M059J (cell line): ENCODE measurements around the gene MAP1B. TPM values are rescaled to one million over a fixed set of nuclear protein-coding genes. Genes with fewer than 3 reads are reported as not detected.

Experiments used
- DNase-seq: peaks from one replicate; pipeline ENCODE4 v3.0.0-alpha.2; 2012; ENCODE audit warnings: low read depth
- total RNA-seq: library from RNA; depleted of rRNA; stranded (reverse); fragments of >200 nt; shearing (Covaris generic); gene quantifications from 2 replicates; pipeline ENCODE4 v1.2.3, GENCODE V29; 2014

Gene MAP1B
- total RNA-seq, 1 experiment from 2014 or later: 200 TPM

DNA sequence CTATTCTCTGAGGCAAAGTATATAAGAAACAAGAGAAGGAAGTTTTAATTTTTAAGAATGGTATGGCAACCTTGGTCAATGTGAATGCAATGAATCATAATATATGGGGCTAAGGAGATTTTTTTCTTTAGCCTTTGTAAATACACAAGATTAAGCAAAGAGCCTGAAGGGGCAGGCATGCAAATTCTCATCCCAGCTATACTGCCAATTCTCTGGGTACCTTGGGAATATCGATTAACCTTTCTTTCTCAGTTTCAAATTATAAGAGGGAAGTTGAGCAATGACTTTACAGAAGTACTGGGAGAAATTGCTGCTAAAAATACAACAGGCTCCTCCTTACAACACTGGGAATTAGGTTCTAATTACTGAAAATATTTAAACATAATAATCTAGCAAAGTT is 115.2 kb downstream of the MAP1B start:
- DNase-seq: no peak

DNA sequence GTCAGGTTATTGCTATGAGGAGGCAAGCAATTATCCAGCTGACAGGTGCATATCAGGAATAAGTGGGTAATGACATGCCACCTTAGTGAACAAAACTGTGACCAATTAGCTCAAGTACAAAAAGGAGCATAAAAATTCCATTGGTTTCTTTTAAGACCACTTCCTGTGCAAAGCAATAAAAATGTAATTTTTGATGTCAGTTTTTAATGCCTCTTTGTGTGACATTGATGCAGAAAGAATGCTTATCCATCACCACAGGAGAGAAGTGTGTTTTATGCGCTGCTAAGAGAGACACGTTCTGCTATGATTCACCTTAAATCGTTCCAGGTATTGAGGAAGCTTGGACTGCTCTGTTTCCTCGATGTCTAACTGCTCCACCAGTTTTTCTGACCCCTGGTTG is 116.1 kb downstream of the MAP1B start:
- DNase-seq: no peak

DNA sequence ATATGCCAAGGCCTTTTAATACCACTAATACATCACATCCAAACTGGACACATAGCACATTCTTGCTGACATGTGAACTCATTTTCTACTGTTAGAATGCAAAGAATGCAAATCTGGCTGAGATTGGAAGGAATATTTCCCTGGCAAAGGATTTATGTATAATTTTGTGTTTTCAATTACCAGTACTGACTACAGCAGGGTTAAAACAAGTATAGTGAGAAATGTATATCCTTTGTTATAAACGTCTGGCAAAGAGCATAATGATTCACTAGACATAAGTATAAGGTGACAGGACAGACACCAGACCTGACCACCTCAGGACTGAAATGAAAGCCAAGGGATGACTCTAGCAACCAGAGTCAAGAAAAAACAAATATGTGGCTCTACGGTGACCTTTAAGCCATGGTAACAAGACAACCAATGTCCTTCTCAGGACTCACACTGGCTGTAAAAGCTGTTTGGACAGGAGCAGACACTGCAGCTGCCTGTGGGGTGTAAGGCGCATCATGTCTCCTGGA is 117.7 kb downstream of the MAP1B start:
- peak; percentile 42 for DNase-seq

DNA sequence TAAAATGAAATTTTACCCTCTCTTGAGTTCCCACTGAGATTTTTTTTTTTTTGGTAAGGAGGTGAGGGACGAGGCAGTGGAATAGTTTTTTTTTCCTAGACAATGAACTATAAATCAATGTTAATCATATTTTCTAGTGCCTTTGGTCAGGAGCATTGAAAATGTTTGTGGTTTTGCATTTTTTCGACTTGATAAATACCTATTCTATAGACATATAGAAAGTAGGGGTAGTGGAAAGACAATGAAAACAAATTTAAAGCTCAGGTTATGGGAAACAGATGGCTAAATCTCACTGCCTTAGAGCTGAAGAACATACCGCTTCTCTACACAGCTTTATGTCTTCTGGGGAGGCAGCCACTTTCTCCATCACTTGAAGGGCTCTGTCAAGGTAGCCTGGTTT is 118.5 kb downstream of the MAP1B start:
- no peak for DNase-seq

DNA sequence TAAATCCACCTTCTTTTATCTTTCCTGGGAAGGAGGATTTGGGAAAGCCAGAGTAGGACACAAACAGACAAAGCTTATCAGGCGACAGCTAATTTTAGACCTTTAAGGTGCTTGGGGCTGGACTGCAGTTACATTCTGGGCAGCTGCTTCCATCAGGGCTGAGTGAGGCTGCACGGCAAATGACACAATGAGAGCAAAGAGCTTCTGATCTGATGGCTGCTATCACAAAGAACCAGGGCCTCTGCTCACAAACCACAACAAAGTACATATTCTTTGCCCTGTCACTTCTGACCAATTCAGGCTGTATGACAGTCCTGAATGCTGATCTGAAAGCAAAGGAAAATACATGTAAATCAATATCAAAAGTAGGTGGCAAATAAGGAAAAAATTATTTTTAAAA is 119.7 kb downstream of the MAP1B start:
- no peak for DNase-seq

DNA sequence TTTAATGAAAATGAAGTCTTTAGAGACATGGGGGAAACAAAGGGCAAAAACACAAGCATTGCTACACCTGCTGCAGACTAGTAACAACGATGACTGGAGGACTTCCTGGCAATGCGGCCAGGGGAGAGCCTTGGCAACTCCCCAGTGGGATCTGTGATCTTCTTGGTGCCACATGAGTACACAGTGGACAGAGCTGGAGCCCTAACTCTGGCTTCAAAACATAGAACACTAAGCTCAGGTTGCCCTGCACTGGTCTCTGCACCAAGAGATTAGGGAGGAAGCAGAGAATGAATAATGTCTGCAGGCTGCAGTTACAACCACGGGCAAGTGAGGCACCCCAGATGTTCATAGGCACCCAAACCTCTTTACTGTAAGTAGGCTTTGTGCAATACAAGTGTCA is 121.7 kb downstream of the MAP1B start:
- no peak for DNase-seq

DNA sequence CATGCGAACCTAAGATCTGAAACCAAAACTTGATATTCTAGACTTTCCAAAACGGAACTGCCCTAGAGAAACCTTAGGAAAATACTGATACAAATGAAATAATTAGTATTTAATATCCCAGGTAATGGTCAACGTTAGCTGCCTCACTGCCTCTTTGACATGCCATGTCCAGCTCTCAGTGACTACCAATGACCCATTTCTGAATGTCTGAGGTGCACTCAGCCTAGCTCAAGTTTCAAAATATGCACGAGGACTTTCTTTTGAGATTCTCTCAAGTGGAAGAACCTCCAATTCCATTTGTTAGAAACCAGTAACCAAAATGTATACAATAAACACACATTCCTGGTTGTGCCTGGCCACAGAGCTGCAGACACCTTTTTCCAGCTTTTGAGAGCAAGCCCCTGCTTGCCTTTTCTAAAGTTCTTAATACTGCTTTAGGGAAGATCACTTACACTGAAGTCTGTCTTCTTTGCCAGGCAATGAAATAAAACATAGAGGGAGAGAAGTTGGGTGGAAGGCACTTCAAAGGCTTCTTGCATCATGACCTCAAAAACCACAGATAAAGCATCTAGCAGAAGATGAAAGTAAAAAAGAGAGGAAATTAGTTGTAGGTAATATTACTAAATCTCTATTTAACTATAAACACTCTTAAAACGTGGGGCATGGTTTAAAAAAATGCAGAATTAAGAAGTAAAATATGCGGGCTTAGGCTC is 124.9 kb downstream of the MAP1B start:
- peak; percentile 80 for DNase-seq

DNA sequence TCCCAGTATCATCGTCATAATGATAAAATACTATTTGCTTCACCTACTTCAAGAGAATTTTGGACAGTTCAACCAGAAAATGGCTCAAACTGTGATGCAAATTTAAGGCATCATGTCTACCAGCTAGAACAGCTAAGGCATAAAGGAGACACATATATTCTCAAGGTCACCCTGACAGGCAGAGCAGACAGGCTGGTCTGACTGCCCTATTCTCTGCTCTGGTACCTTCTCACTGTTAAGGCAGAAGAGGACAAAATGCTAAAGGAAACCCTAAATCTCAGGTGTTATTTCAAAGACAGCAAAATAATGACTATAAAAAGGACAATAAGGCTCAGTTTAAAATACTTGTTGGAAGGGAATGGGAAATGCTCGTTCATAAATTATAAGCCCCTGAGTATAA is 125.6 kb downstream of the MAP1B start:
- no peak for DNase-seq

DNA sequence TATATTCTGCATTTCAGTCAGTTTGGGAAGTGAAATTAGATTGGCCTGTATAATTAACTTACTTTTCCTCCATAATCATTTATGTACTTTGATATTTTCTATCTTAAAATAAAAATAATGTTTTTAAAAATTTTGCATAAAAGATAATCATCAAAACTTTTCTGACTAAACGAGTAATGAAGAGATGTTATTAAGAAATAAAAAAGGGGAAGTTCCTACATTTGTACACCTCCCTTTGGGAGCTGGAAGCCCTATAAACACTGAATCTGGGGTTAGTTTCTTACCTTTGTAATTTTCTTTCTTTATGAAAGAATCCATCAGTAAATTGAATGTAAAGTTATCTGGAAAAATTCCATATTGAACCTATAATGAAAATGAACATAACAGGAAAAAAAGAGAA is 126.6 kb downstream of the MAP1B start:
- DNase-seq: no peak

DNA sequence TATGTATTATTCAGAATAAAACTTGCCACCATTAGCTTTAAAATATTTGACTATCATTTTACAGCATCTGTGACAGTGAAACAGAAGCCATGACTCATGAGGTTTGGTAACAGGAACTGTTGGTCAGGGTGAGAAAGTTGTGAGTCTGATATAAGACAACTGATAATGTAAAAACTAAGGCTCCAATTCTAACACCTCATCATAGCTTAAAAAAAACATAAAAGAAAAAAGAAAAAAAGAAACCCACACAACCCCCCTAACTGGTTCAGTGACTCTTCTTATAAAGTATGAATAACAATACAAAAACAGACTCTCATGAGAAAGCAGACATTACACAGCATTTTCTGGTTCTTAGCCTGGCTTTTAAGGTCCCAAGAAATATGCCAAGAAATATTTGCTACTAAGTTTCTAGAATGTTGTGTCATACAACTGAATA is 127.0 kb downstream of the MAP1B start:
- peak; percentile 76 for DNase-seq

DNA sequence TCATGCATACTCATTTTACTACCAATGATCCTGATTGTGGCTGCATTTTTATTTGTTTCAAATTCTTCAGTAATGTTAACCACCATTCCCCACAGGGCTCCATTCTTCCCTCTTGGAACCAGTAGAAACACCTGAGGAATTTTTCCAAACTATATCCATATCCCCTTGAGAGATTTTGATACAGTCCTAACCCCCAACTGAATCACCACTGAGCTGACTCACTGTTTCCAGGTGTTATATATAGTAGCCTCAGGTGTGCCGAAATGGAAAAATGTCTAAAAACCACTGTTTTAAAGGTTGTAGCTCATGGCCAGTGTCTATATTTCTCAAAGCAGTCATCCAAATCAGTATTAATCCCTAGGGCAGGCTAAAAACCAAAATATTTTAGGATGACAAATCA is 127.6 kb downstream of the MAP1B start:
- no peak for DNase-seq

DNA sequence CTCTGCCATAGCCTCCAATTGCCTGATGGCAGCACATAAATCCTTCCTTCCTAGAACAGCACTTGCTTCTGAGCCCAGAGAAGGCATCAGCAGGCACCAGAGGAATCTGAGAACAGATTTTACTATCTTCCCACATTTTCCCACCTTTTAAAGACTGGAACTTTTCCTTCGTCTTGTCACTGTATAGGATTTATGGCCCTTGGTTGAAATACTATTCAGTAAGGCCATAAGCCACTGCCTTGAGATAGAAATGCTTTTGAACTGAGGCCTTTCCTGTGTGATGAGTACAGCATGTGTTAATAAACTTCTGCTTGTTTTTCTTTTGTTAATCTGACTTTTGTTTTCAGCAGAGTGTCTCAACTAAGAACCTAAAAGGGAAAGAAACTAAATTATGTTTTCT is 128.4 kb downstream of the MAP1B start:
- peak; percentile 30 for DNase-seq

DNA sequence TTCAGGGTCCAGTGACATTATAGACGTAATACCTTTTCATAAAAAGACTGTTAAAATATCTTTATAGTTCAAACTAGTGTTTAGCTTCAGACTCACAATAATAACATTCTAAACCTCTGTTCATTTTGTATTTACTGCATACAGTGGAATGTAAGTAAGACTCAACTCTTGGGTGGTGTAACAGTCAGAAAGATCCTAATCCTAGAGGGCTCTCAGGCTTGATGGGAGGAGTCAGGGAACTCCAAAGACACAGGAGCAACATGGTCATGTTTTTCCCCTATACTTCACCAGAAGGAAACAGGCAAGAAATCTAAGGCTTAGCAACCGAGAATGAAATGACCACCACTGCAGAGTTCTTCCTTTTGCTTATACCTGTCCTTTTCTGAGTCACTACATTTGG is 130.1 kb downstream of the MAP1B start:
- no peak for DNase-seq

DNA sequence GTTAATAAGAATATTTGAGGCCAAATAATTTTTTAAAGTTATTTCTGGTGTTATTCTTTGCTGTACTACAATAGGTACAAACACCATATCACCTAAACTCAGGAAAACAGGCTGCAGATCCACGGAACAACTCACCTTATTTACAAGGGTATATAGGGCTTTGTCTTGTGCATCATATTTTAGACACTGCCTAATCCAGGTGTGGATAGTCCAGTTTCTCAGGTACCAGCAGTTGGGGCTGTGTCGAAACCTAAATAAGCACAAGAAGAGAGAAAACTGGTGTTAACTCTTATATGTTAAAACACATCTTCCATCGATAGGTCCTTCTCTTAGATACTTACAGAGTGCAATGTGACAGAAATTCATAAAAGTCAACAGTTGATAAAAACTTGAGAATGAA is 130.6 kb downstream of the MAP1B start:
- DNase-seq: no peak

DNA sequence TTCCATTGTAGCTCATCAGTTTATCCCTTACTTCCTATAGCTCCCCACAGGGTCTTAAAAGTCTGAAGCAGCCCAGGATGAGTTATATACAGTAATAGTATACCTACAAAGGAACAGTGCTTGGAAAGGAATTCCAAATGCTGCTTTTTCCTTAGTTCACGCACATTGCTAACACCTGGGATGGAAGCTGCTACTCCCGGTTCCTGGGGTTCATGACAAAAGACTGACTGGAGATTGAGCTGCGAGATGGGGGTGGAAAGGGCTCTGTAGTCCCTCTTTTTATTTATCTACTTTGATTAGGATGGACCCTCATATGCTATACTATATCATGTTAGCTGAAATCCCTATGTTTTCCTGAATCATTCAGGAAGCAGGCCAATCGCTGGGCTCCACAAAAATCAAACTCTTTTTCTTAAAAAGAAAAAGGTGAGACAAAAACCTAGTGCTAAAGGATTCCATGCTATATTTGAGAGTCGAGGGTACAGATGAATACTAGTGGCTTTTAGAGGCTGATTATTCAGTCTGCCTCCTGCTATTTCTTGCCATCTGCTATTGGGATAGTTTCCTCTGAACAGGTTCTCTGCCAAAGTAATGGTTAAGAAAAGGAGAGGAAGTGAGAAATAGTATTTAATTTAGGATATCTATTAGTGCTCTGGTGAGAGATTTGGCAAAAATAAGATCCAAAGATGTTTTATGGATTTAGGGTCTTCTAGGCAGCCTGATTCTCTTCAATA is 131.6 kb downstream of the MAP1B start:
- no peak for DNase-seq

DNA sequence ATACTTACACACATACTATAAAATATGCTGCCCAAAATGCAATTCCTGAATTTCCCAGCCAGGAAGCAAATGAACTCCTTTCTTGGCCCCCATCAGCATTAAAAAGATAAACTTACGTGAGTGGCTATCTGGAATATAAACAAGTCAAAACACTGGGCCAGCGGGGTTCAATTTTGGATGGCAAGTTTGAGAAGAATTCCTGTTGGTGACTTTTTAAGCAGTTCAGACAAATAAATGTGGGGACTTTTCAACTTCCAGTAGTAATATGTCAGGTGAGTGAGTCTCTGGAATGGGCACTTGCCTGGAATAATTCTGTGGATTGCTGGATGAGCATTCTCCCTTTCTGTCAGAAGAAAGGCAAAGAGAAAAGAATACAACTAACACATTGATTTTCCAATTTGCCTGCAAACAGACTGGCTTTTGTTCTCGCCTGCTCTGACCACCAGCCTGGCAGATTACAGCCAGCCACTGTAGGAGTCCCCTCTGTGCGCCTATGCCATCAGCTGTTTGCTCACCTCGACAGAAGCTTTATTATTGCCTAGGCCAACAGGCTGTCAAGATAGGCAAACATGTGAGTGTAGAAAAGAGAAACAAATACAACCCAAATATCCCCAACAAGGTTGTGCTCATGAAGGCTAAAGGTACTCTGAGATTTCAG is 134.2 kb downstream of the MAP1B start:
- DNase-seq: no peak

DNA sequence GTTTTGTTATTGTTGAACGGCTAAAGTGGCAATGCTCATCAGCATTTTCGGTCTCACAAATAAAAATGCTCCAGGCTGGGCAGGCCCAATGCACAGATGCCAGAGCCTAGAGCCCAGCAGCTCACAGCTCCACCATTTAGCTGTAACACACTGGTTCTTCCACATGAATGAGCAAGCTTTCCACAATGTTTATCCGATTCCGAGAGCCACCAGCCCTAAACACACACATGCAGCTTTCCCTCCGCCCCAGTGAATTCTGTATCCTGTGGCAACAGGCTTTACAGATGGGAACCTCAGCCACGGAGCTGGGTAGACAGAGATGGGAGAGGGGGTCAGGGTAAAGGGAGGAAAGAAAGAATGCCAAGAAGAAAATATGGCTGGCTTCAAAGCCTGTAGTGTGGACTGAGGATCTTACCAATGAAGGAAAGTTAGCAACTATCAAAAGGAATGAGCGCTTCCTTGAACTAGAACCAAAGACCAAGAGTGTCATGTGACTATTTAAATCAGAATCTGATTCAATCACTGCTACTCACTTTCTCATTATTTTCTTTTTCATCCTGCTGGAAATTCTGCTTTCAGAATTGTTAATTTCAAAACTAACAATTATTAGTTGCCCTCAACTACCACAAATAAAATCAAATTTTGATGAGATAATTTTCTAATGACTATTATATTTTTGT is 135.7 kb downstream of the MAP1B start:
- peak; percentile 94 for DNase-seq

DNA sequence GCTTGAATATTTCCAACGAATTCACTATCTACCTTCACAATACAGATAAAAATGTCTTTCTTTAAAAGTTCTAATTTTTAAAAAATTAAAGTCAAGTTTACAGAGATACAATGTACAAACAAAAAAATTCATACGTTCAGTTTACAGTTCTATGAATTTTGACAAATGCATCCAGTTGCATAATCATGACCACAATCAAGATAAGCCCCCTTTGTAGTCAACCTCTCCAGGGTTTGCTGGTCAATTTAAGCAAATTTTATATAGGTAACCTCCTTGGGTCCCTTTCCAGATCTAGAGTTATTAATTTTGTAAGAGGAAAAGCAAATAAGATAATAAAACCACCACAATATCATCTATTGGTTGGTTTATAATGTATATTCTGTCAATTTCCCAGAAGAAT is 136.4 kb downstream of the MAP1B start:
- DNase-seq: no peak

DNA sequence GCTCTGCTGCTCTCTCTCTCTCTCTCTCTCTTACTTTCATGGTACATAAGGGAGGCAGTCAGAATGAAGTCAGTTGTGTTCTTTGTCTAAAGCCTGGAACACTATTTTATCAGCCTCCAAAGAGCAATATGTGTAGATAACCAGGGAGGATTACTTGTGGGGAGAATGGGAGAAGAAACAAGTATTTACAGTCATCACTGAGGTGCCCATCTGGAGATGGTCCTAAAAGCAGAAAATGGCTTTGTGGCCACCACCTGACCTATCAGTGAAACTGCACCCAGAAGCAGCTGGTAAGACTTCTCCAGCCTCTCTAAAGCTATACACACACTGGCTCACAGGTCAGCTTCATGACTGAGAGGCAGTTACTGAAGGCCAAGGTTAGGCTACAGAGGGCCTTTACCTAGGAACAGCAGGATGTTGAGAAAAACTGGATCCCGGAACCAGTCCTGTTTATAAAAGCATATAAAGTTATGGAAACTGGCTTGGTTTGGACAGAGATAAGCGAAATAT is 137.6 kb downstream of the MAP1B start:
- peak; percentile 72 for DNase-seq

DNA sequence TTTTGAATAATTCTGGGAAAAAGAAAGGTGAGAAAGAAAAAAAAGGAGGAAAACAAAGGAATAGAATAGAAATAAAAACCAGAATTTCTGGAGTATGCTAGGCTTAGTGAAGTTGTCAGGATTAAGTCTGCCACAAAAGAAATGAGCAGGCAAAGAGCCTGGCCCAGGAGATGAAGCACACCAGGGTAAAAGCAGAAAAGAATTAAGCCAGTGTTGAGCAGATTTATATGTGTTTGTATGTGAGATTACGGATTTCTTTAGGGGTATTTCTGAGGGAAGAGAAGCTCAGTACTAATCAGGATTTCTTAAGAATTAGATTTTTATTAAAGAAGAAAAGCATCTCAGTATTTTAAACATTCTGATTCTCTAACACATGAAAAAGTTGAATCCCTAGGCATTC is 138.3 kb downstream of the MAP1B start:
- DNase-seq: no peak

DNA sequence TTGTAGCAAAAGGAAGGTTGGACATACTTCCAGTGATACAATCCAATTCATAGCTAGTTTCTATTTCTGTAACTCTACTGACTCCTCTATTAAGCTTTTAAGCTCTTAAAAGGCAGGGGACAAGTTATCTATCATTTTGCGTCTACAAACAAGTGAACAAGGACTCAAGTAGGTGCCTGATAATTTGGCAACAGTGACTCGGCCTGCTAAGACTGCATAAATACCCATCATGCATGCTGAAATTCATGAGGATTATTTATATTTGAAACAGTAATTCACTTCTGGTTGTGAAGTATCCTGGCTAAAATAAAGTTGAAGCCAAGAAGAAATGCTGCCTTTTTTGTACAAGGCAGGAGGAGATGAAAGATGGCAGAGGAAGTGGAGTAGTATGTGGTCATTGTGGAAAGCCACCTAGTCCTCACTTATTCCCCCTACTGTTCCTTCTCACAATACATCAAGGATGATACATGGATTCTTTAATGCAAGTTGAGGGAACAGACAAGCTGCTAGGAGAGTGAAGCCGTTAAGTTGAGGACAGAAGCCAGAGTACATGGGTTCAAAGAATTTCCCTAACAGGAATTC is 138.8 kb downstream of the MAP1B start:
- peak; percentile 79 for DNase-seq
